Mesenchymal stem cell (in vitro differentiated cells and primary cell): ENCODE results near the gene STK10.

ENCODE experiments used
- DNase-seq: peaks from one replicate; pipeline ENCODE4 v3.0.0-alpha.2; 2013
- H2AFZ ChIP-seq: one replicate; pipeline ENCODE4 v1.6.1; 2013; ENCODE audit warnings: low read depth, mild to moderate bottlenecking, control low read depth, inconsistent platforms, low read length, moderate library complexity
- H2AK5ac ChIP-seq: 2 replicates; pipeline ENCODE4 v1.6.1; 2013; ENCODE audit warnings: low read length, moderate library complexity, mild to moderate bottlenecking, inconsistent platforms; ENCODE audit not compliant: severe bottlenecking
- H2BK120ac ChIP-seq: one replicate; pipeline ENCODE4 v1.6.1; 2013; ENCODE audit warnings: low read depth, mild to moderate bottlenecking, inconsistent platforms, low read length, moderate library complexity
- H2BK12ac ChIP-seq, 2 experiments: one replicate each; pipeline ENCODE4 v1.6.1; 2013; ENCODE audit warnings: inconsistent platforms in 2 of 2, low read length in 2 of 2, mild to moderate bottlenecking in 2 of 2, moderate library complexity in 2 of 2, control low read depth in 1 of 2
- H2BK15ac ChIP-seq: one replicate; pipeline ENCODE4 v1.6.1; 2013; ENCODE audit warnings: mild to moderate bottlenecking, low read depth, inconsistent platforms; ENCODE audit not compliant: poor library complexity, severe bottlenecking
- H2BK5ac ChIP-seq: 2 replicates; pipeline ENCODE4 v1.6.1; 2013; ENCODE audit warnings: low read depth, mild to moderate bottlenecking, low read length, control low read depth, inconsistent platforms; ENCODE audit not compliant: poor library complexity, severe bottlenecking
- H3K14ac ChIP-seq, 2 experiments: one replicate each; pipeline ENCODE4 v1.6.1; 2013; ENCODE audit warnings: inconsistent platforms in 2 of 2, low read length in 2 of 2, control low read depth in 1 of 2, mild to moderate bottlenecking in 1 of 2, moderate library complexity in 1 of 2
- H3K18ac ChIP-seq, 2 experiments: one replicate each; pipeline ENCODE4 v1.6.1; 2013; ENCODE audit warnings: inconsistent platforms in 2 of 2, low read length in 2 of 2, control low read depth in 1 of 2, low read depth in 1 of 2, mild to moderate bottlenecking in 1 of 2
- H3K23ac ChIP-seq, 2 experiments: one replicate each; pipeline ENCODE4 v1.6.1; 2013; ENCODE audit warnings: inconsistent platforms in 2 of 2, low read length in 2 of 2, mild to moderate bottlenecking in 2 of 2, moderate library complexity in 2 of 2, control low read depth in 1 of 2
- H3K27ac ChIP-seq: 2 replicates; pipeline ENCODE4 v1.5.1; 2013; ENCODE audit warnings: mild to moderate bottlenecking, moderate library complexity, low read length, control low read depth, inconsistent platforms; ENCODE audit not compliant: poor library complexity, severe bottlenecking
- H3K27me3 ChIP-seq, 2 experiments: 2 replicates each; pipeline versions ENCODE4 v1.6.1 to v1.7.0; 2013; ENCODE audit warnings: low read length in 2 of 2, mild to moderate bottlenecking in 2 of 2, moderate library complexity in 2 of 2, control low read depth in 1 of 2, inconsistent platforms in 1 of 2; ENCODE audit not compliant: control insufficient read depth in 1 of 2, insufficient read depth in 1 of 2
- H3K36me3 ChIP-seq, 2 experiments: 2 replicates each; pipeline versions ENCODE4 v1.6.1 to v1.7.0; 2013; ENCODE audit warnings: low read length in 2 of 2, control low read depth in 1 of 2, inconsistent platforms in 1 of 2, low read depth in 1 of 2, mild to moderate bottlenecking in 1 of 2; ENCODE audit not compliant: insufficient read depth in 2 of 2, control insufficient read depth in 1 of 2
- H3K4ac ChIP-seq, 2 experiments: one replicate each; pipeline ENCODE4 v1.6.1; 2013; ENCODE audit warnings: inconsistent platforms in 2 of 2, low read length in 2 of 2, mild to moderate bottlenecking in 2 of 2, moderate library complexity in 2 of 2, control low read depth in 1 of 2, low read depth in 1 of 2
- H3K4me1 ChIP-seq: 2 replicates; pipeline ENCODE4 v1.6.1; 2013; ENCODE audit warnings: low read depth, low read length, control low read depth; ENCODE audit not compliant: control insufficient read depth, insufficient read depth
- H3K4me2 ChIP-seq: 2 replicates; pipeline ENCODE4 v1.6.1; 2013; ENCODE audit warnings: low read length, mild to moderate bottlenecking, inconsistent platforms; ENCODE audit not compliant: poor library complexity, severe bottlenecking
- H3K4me3 ChIP-seq, 2 experiments: 2 replicates each; pipeline versions ENCODE4 v1.5.1 to v1.7.0; 2013; ENCODE audit warnings: low read length in 2 of 2, mild to moderate bottlenecking in 2 of 2, control low read depth in 1 of 2, low read depth in 1 of 2; ENCODE audit not compliant: insufficient read depth in 1 of 2
- H3K79me1 ChIP-seq: replicated peaks from 2 replicates; pipeline ENCODE4 v1.6.1; 2013; ENCODE audit warnings: mild to moderate bottlenecking, control low read depth, low read length, inconsistent platforms; ENCODE audit not compliant: poor library complexity, severe bottlenecking
- H3K9ac ChIP-seq: 2 replicates; pipeline ENCODE4 v1.7.0; 2013; ENCODE audit warnings: mild to moderate bottlenecking, low read length, moderate library complexity
- H3K9me3 ChIP-seq: 2 replicates; pipeline ENCODE4 v1.7.0; 2013; ENCODE audit warnings: mild to moderate bottlenecking, low read length; ENCODE audit not compliant: control insufficient read depth
- H4K8ac ChIP-seq: one replicate; pipeline ENCODE4 v1.6.1; 2013; ENCODE audit warnings: inconsistent platforms, mild to moderate bottlenecking, low read length, moderate library complexity
- H4K91ac ChIP-seq: one replicate; pipeline ENCODE4 v1.6.1; 2013; ENCODE audit warnings: mild to moderate bottlenecking, low read length, inconsistent platforms
- WGBS: methylation state at CpG from one replicate; pipeline ENCODE4 v1.1.7; 2013; ENCODE audit warnings: mixed read lengths; 5-methylcytosine and 5-hydroxymethylcytosine counted together

STK10 gene

DNA sequence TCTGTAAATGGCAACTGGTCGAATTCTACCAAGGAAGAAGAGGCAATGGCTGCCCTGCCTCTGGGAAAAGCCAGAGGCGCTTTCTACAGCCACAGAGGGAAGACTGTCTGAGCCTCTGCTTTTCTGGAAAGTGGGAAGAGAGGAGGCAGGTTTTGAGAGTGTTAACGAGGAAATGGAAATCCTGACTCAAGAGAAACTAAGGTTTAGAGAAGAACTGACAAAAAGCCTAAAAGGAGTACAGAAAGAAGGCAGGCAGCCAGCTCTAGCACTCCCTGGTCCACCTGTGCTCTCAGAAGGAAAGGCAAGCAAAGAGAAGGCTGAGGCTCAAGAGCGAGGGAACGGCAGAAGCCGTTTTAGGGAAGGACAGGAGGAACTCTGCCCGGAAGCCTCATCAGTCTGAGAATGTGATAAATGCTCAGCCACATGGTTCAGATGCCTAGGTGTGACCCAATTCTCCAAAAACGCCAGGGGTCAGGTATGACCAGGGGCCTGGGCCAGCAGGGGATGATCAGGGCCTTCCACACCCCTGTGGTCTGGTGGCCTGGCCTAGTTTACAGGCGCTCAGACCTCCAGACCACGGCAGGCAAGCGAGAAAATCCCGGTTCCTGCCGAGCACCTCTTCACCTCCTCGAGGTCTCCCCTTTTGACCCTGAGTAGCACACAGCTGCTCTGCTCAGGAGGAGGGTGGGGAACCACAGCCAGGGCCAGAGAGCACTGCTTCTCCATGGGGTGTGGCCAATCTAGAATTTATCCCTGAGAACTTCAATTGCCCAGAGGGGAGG, 101.6 kb downstream of the STK10 start:
- Histone ChIP-seq H4K91ac (no peak overlapping the region), H3K4me2 (no peak overlapping the region), H4K8ac (peak overlapping the region; percentile 24), H3K36me3 (peaks cover 35 to 42% of the 10 kb centered on the region in 2 experiments), H3K4ac (no peak overlapping the region), H2BK120ac (no peak overlapping the region), H3K9ac (no peak overlapping the region), H3K9me3 (no peaks in the 10 kb centered on the region), H2BK5ac (no peak overlapping the region), H2BK15ac (no peak overlapping the region), H3K14ac (no peak overlapping the region), H3K27ac (no peak overlapping the region), H2AK5ac (peak overlapping the region; percentile 63), H3K27me3 (no peaks in the 10 kb centered on the region), H3K79me1 (peaks cover 11% of the 10 kb centered on the region), H3K4me3 (no peak overlapping the region), H3K4me1 (peaks cover 9% of the 10 kb centered on the region), H3K18ac (no peak overlapping the region), H2AFZ (no peak overlapping the region), H3K23ac (no peak overlapping the region), H2BK12ac (no peak overlapping the region)
- 86% methylated on average over 14 of the region's 14 CpGs for WGBS
- DNase-seq, result no peak

DNA sequence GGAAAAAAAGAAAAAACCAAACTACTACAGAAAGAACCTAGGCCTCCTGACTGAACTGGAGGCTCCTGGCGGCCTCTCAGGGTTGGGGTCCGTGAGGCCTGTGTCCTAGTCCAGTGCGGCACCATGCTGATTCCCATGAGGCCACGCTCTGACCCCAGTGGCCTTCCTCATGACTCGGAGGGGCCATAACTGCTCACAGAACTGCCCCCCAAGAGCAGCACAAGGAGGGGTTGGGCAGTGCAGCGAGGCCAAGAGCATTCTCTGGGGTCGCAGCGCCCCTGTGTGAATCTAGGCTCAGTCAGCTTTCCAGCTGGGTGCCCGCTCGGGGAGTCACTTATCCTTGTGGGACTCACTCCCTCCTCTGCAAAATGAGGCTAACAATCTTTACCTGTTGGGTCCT, 102.3 kb downstream of the STK10 start:
- Histone ChIP-seq H2AK5ac (no peak overlapping the region), H3K18ac (no peak overlapping the region), H4K8ac (peak overlapping the region; percentile 46), H3K79me1 (peaks cover 11% of the 10 kb centered on the region), H3K4me1 (peaks cover 9% of the 10 kb centered on the region), H2BK5ac (no peak overlapping the region), H3K14ac (no peak overlapping the region), H3K4ac (no peak overlapping the region), H3K9ac (no peak overlapping the region), H3K36me3 (peaks cover 34 to 40% of the 10 kb centered on the region in 2 experiments), H2BK120ac (no peak overlapping the region), H2BK12ac (no peak overlapping the region), H3K23ac (no peak overlapping the region), H2BK15ac (no peak overlapping the region), H3K4me3 (no peak overlapping the region), H4K91ac (no peak overlapping the region), H3K27ac (no peak overlapping the region), H3K4me2 (no peak overlapping the region), H3K9me3 (no peaks in the 10 kb centered on the region), H2AFZ (no peak overlapping the region), H3K27me3 (no peaks in the 10 kb centered on the region)
- WGBS, result 98% methylated on average over 10 of the region's 10 CpGs
- DNase-seq, result no peak

DNA sequence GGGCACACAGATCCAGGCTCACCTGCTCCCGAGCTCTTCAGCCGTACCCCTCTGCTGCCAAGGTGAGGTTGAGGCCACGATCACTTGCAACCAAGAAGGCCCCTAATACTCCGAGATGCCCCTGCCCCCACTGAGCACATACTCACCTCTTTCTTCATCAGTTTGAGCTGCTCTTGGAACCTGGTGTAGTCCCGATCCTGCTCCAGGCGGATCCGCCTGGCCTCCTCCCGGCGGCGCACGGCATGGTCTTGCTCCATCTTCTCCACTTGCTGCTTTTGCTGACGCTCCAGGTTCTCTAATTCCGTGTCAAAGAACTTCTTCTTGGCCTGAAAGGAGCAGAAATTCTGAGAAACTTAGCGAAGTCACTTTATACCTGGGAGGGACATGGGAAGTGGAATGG, 105.8 kb downstream of the STK10 start:
- no peaks in the 10 kb centered on the region for H3K27me3 ChIP-seq
- no peak overlapping the region for H2BK15ac ChIP-seq
- no peak overlapping the region for H3K4me3 ChIP-seq
- no peak overlapping the region for H3K14ac ChIP-seq
- no peak overlapping the region for H2BK12ac ChIP-seq
- H4K8ac ChIP-seq, result no peak overlapping the region
- H2BK120ac ChIP-seq, result no peak overlapping the region
- no peak overlapping the region for H2BK5ac ChIP-seq
- peaks cover 20% of the 10 kb centered on the region for H3K4me1 ChIP-seq
- H3K9me3 ChIP-seq, result no peaks in the 10 kb centered on the region
- DNase-seq, result no peak
- H3K23ac ChIP-seq, result no peak overlapping the region
- no peak overlapping the region for H3K27ac ChIP-seq
- H2AFZ ChIP-seq, result no peak overlapping the region
- H4K91ac ChIP-seq, result no peak overlapping the region
- H3K36me3 ChIP-seq, result peaks cover 28 to 46% of the 10 kb centered on the region in 2 experiments
- 99% methylated on average over 14 of the region's 14 CpGs for WGBS
- H3K79me1 ChIP-seq, result peaks cover 9% of the 10 kb centered on the region
- no peak overlapping the region for H3K18ac ChIP-seq
- H3K9ac ChIP-seq, result no peak overlapping the region
- H2AK5ac ChIP-seq, result no peak overlapping the region
- no peak overlapping the region for H3K4ac ChIP-seq
- H3K4me2 ChIP-seq, result no peak overlapping the region

DNA sequence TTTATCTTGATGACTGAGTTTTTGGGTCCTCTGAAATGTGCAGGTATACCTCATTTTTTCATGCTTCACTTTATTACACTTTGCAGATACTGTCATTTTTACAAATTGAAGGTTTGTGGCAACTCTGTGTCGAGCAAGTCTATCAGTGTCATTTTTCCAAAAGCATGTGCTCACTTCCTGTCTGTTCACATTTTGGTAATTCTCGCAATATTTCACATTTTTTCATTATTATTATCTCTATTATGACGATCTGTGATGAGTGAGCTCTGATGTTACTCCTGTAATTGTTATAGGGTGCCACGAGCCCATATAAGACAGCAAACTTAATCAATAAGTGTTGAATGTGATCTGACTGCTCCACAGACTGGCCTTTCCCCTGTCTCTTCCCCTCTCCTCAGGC, 108.1 kb downstream of the STK10 start:
- Histone ChIP-seq H3K4ac (no peak overlapping the region), H2AFZ (no peak overlapping the region), H3K23ac (no peak overlapping the region), H3K18ac (no peak overlapping the region), H3K9me3 (no peaks in the 10 kb centered on the region), H3K27me3 (no peaks in the 10 kb centered on the region), H3K9ac (no peak overlapping the region), H2AK5ac (no peak overlapping the region), H3K79me1 (peaks cover 10% of the 10 kb centered on the region), H3K4me1 (peaks cover 16% of the 10 kb centered on the region), H4K91ac (no peak overlapping the region), H3K36me3 (peaks cover 24 to 56% of the 10 kb centered on the region in 2 experiments), H2BK12ac (no peak overlapping the region), H4K8ac (no peak overlapping the region), H3K14ac (no peak overlapping the region), H3K4me2 (no peak overlapping the region), H2BK120ac (no peak overlapping the region), H2BK5ac (no peak overlapping the region), H3K4me3 (no peak overlapping the region), H3K27ac (no peak overlapping the region), H2BK15ac (no peak overlapping the region)
- no peak for DNase-seq
- 74% methylated on average over 3 of the region's 4 CpGs for WGBS
